HG02870 (cell line): ENCODE measurements around the gene TMEM200C.
"Not testable (repeated sequence)": the region's sequence is repeated elsewhere in the genome, so short reads cannot be mapped to it uniquely, and the experiment has no call there.

Source experiments
- ATAC-seq: cut with Tn5 transposase; IDR thresholded peaks from one replicate; pipeline ENCODE4 v1.9.1; 2021; ENCODE audit warnings: mild to moderate bottlenecking, moderate library complexity; ENCODE audit not compliant: unreplicated experiment

The TMEM200C gene

GRCh38 chr18:5892823-5893431 is 2.4 kb downstream of the TMEM200C start:
- ATAC-seq, result no peak

GRCh38 chr18:5891854-5892215 is 3.5 kb downstream of the TMEM200C start:
- ATAC-seq, result no peak

- no peak for ATAC-seq
Observed at GRCh38 chr18:5891184-5891853, 4.0 kb downstream of the TMEM200C start.

GRCh38 chr18:5890331-5891183 is 4.8 kb downstream of the TMEM200C start:
- ATAC-seq, result peak; percentile 68

GRCh38 chr18:5885361-5885760 is 10.0 kb downstream of the TMEM200C start:
- no peak for ATAC-seq

GRCh38 chr18:5884375-5884774 is 10.9 kb downstream of the TMEM200C start:
- peak; percentile 90 for ATAC-seq

- ATAC-seq, result no peak
Observed at GRCh38 chr18:5879479-5879882, 15.8 kb downstream of the TMEM200C start.

- ATAC-seq, result no peak
Observed at GRCh38 chr18:5876891-5877290, 18.4 kb downstream of the TMEM200C start.

- no peak for ATAC-seq
Observed at GRCh38 chr18:5874336-5874735, 21.0 kb downstream of the TMEM200C start.

- ATAC-seq, result no peak
Observed at GRCh38 chr18:5872886-5873285, 22.4 kb downstream of the TMEM200C start.

GRCh38 chr18:5871426-5871825 is 23.9 kb downstream of the TMEM200C start:
- ATAC-seq, result no peak

- ATAC-seq, result peak; percentile 86
Observed at GRCh38 chr18:5868218-5868854, 27.0 kb downstream of the TMEM200C start.

- ATAC-seq, result no peak
Observed at GRCh38 chr18:5865521-5865920, 29.8 kb downstream of the TMEM200C start.

GRCh38 chr18:5862127-5862526 is 33.2 kb downstream of the TMEM200C start:
- ATAC-seq, result not testable (repeated sequence)

- no peak for ATAC-seq
Observed at GRCh38 chr18:5857180-5857579, 38.1 kb downstream of the TMEM200C start.

GRCh38 chr18:5853253-5853652 is 42.1 kb downstream of the TMEM200C start:
- ATAC-seq, result no peak

GRCh38 chr18:5851998-5852397 is 43.3 kb downstream of the TMEM200C start:
- no peak for ATAC-seq

GRCh38 chr18:5842653-5843052 is 52.7 kb downstream of the TMEM200C start:
- ATAC-seq, result no peak

- no peak for ATAC-seq
Observed at GRCh38 chr18:5841518-5841917, 53.8 kb downstream of the TMEM200C start.

- ATAC-seq, result no peak
Observed at GRCh38 chr18:5840547-5840946, 54.8 kb downstream of the TMEM200C start.

GRCh38 chr18:5840025-5840424 is 55.3 kb downstream of the TMEM200C start:
- ATAC-seq, result no peak
